Loucy (cell line): Measurements from ENCODE around the gene SLC25A30.

ENCODE experiments used
- EZH2phosphoT487 ChIP-seq: fragments of 200-600 bp; IDR thresholded peaks from 2 replicates; pipeline ENCODE4 v1.6.1; 2018; ENCODE audit warnings: antibody characterized with exemption, mild to moderate bottlenecking, moderate library complexity, borderline replicate concordance
- TF ChIP-seq, protein P1 (sequence below): fragments of 200-600 bp; sonication (generic); conservative IDR thresholded peaks from 2 replicates; pipeline ENCODE4 v1.5.1; 2014; ENCODE audit warnings: mild to moderate bottlenecking, antibody characterized with exemption, low read length

DNA sequence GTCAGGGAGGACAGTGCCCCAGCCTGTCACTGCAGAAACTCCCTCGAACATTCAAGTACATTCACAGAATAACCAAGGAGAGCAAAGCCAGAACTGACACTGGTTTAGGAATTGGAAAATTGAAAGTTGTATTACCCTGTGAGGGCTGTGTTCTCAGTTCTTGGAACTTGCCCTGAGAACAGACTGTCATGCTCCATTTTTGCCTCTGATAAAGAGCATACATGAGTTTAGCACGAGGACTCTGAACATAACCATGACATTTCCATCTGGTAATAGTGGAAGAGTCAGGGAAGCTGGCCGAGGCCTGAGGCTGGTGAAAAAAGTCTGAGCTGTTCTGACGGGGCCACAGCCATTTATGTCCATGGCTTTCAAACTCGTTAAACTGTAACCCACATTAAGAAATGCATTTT lies 15.2 kb upstream of the SLC25A30 start:
- TF ChIP-seq, protein P1, sequence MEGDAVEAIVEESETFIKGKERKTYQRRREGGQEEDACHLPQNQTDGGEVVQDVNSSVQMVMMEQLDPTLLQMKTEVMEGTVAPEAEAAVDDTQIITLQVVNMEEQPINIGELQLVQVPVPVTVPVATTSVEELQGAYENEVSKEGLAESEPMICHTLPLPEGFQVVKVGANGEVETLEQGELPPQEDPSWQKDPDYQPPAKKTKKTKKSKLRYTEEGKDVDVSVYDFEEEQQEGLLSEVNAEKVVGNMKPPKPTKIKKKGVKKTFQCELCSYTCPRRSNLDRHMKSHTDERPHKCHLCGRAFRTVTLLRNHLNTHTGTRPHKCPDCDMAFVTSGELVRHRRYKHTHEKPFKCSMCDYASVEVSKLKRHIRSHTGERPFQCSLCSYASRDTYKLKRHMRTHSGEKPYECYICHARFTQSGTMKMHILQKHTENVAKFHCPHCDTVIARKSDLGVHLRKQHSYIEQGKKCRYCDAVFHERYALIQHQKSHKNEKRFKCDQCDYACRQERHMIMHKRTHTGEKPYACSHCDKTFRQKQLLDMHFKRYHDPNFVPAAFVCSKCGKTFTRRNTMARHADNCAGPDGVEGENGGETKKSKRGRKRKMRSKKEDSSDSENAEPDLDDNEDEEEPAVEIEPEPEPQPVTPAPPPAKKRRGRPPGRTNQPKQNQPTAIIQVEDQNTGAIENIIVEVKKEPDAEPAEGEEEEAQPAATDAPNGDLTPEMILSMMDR: no peak
- TF ChIP-seq EZH2phosphoT487: no peak
